Mucosa of descending colon (tissue), 3 donors: ENCODE data around the gene ST7L. TPM values are rescaled to one million over a fixed set of nuclear protein-coding genes. Genes with fewer than 3 reads are reported as not detected.

Source experiments
- ATAC-seq: fragments of 200-7000 bp; cut with Tn5 transposase; one replicate; pipeline ENCODE4 v1.9.1; 2020; ENCODE audit warnings: mild to moderate bottlenecking, moderate library complexity
- DNase-seq, 3 donors: peaks; one replicate each; pipeline ENCODE4 v3.0.0-alpha.2; 2020
- H3K36me3 ChIP-seq: fragments of 200-600 bp; one replicate; pipeline ENCODE4 v1.8.0; 2021; ENCODE audit warnings: low read depth, mild to moderate bottlenecking
- H3K4me1 ChIP-seq: fragments of 200-600 bp; one replicate; pipeline ENCODE4 v1.8.0; 2021; ENCODE audit warnings: low read depth, mild to moderate bottlenecking
- H3K4me3 ChIP-seq: fragments of 200-600 bp; one replicate; pipeline ENCODE4 v1.8.0; 2021; ENCODE audit warnings: mild to moderate bottlenecking
- H3K9me3 ChIP-seq: fragments of 200-600 bp; one replicate; pipeline ENCODE4 v1.8.0; 2021; ENCODE audit warnings: mild to moderate bottlenecking
- CTCF ChIP-seq: fragments of 200-600 bp; IDR thresholded peaks from one replicate; pipeline ENCODE4 v1.8.0; 2022; ENCODE audit warnings: antibody characterized with exemption, mild to moderate bottlenecking
- intact Hi-C, 2 donors: fragments of 100-400 bp; cut with DNase I in 1 of 2; cut with micrococcal nuclease in 1 of 2; formaldehyde crosslinking; loops; one replicate each; pipeline versions ENCODE4 v1.11.0 to v1.11.1; 2022; cut with DNase I, micrococcal nuclease
- total RNA-seq, 3 donors: library from RNA; stranded (reverse); fragmentation: NEBNext Ultra II Directional in 2 of 3; extraction: Animal tissue kit (Norgen Biotek cat#: 25700) in 2 of 3; gene quantifications; one replicate each; pipeline versions ENCODE4 v1.2.1 to v1.2.4, GENCODE V29; 2021 to 2023
- donor health status: DM: no; HTN: no; CAD: no; lungs with moderate emphysema.
- donor health status: DM: no; HTN: no; CAD: no.
- donor health status: DM: no; HTN: yes; CAD: no.

Gene ST7L
- total RNA-seq, 3 donors from 2014 or later = 15.9 to 21.2 (median 21.1) TPM

GRCh38 chr1:112557385-112557784 lies 61.6 kb downstream of the ST7L start:
- DNase-seq (no peak), ATAC-seq (no peak)
- TF ChIP-seq CTCF = no peak

GRCh38 chr1:112554411-112554810 lies 64.5 kb downstream of the ST7L start:
- TF ChIP-seq CTCF = no peak
- intact Hi-C loops = no loop called here
- H3K36me3 ChIP-seq = no peaks in the 10 kb centered on the region
- no peak for DNase-seq
- ATAC-seq = no peak
- no peaks in the 10 kb centered on the region for H3K4me1 ChIP-seq
- no peaks in the 10 kb centered on the region for H3K9me3 ChIP-seq
- no peak overlapping the region for H3K4me3 ChIP-seq

More at GRCh38 chr1:112557385-112557784, 61.6 kb downstream of the ST7L start:
- no peaks in the 10 kb centered on the region for H3K9me3 ChIP-seq
- H3K36me3 ChIP-seq = no peaks in the 10 kb centered on the region
- intact Hi-C loops = no loop called here
- H3K4me1 ChIP-seq = no peaks in the 10 kb centered on the region
- H3K4me3 ChIP-seq = no peak overlapping the region

GRCh38 chr1:112549590-112549989 lies 69.4 kb downstream of the ST7L start:
- intact Hi-C loops = no loop called here
- Histone ChIP-seq H3K9me3 (no peaks in the 10 kb centered on the region), H3K36me3 (no peaks in the 10 kb centered on the region), H3K4me3 (no peak overlapping the region), H3K4me1 (peaks cover 10% of the 10 kb centered on the region)
- TF ChIP-seq CTCF = no peak
- peak; percentile 85 for ATAC-seq
- no peak for DNase-seq

- H3K4me1 ChIP-seq = peaks cover 10% of the 10 kb centered on the region
- no peak overlapping the region for H3K4me3 ChIP-seq
- intact Hi-C loops = no loop called here
- no peaks in the 10 kb centered on the region for H3K9me3 ChIP-seq
- ATAC-seq (peak; percentile 89), DNase-seq (no peak)
- no peaks in the 10 kb centered on the region for H3K36me3 ChIP-seq
- TF ChIP-seq CTCF = no peak
Measured at GRCh38 chr1:112548547-112548946, 70.4 kb downstream of the ST7L start.

GRCh38 chr1:112546076-112546475 lies 72.9 kb downstream of the ST7L start:
- Histone ChIP-seq H3K4me1 (peaks cover 10% of the 10 kb centered on the region), H3K4me3 (no peak overlapping the region), H3K36me3 (no peaks in the 10 kb centered on the region), H3K9me3 (no peaks in the 10 kb centered on the region)
- DNase-seq (no peak), ATAC-seq (no peak)
- TF ChIP-seq CTCF = no peak
- intact Hi-C loops = no loop called here

GRCh38 chr1:112544751-112545150 lies 74.2 kb downstream of the ST7L start:
- Histone ChIP-seq H3K4me1 (peaks cover 10% of the 10 kb centered on the region), H3K9me3 (no peaks in the 10 kb centered on the region), H3K4me3 (no peak overlapping the region), H3K36me3 (no peaks in the 10 kb centered on the region)
- intact Hi-C loops = no loop called here
- DNase-seq = no peak
- ATAC-seq = no peak
- no peak for TF ChIP-seq CTCF
